G401 (cell line): ENCODE measurements around the gene ADI1. TPM values are rescaled to one million over a fixed set of nuclear protein-coding genes. Genes with fewer than 3 reads are reported as not detected.

Experiments used
- DNase-seq: peaks from one replicate; pipeline ENCODE4 v3.0.0-alpha.2; 2015; ENCODE audit warnings: low spot score
- in situ Hi-C: cut with HindIII; loops from 2 replicates; pipeline ENCODE4 v1.10.0; 2016; ENCODE audit warnings: low sequenced_read_pairs, mixed read lengths
- total RNA-seq: library from RNA; depleted of rRNA; stranded (reverse); fragments of >200 nt; shearing (Covaris generic); gene quantifications from 2 replicates; pipeline ENCODE4 v1.2.3, GENCODE V29; 2014

Gene ADI1
- total RNA-seq, 1 experiment from 2014 or later, result 63.2 TPM

DNA sequence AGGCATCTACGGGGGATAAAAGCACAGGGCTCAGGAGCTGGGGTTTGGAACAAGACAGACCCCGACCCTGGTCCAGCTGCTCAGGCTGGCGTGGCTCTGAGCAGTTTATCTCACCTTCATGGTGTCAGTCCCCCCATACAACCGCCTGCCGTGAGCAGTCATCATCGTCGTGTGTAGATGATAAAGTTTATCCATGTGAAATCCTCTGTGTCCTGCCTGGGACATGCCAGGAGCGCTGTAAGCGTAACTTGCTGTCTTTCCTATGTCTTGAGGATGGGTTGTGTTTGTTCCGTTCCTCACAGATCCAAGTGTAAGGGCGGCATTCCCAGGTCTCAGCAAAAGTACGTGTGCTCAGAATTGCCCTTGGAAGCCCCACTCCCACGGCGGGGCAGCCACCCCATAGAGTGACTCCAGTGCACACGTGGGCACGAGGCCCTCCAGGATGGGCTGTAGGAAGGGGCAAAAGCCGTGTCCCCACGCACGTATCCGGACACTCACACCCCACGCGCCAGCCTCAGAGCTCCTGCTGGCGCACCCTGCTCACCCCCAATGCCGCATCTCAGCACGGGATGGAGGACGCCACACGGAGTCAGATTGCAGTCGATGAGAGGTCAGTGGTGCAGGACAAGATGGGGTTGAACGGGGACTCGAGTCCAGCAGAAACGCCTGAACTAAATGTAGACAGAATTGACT, 50.9 kb downstream of the ADI1 start:
- no peak for DNase-seq
- in situ Hi-C loops, result no loop called here

DNA sequence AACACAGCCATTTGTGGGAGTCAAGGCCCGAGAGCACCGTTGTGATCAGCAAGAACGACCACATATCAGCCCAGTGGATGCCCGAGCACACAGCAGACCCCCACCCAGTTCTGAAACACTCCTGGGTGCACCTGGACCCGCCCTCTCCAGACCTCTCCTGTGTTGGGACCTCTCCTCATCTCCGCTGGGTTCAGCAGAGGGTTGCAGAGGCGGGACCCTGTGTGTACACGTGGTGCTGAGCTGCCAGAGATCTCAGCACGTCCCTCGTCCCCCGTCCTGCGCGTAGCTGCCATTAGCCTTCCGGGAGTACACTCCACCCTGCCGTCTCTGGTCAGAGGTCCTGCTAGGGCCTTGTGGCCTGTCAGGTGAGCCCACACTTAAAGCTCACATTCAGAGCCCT, 51.7 kb downstream of the ADI1 start:
- in situ Hi-C loops, result no loop called here
- no peak for DNase-seq

DNA sequence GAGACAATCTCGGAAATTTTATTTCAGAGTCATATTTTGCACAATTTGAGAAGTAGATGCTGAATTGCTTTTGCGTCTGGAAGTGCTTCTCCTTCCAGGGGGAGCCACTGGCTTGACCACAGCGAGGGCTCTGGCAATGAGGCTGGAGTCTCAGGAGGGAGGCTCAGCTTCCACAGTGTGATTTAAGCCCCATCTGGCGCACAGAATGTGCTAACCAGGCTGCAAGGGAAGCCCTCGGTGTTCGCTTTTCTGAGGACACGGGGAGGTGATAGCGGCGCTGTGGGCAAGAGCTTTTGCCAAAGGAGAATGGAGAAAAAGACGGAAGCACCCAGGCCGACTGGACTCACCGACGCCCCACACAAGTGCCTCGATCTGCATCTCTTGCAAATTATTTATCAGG, 52.4 kb downstream of the ADI1 start:
- in situ Hi-C loops, result no loop called here
- DNase-seq, result peak; percentile 88

DNA sequence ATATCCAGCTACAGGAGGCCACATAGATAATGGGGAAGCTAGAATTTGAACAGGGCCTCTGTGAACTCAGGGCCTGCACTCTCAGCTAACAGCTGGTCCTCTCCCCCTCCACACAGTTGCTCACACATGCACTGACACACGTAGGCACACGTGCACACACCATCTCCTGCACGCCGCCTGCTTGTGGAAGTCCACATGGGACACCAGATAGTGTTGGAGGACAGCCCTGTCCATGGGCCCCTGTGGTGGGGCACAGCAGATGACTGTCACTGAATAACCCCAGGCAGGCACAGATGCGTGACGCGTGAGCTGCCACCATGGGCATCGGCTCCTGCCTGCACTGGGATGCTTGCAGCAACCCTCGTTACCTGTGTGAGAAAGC, 52.9 kb downstream of the ADI1 start:
- in situ Hi-C loops, result no loop called here
- DNase-seq, result no peak

DNA sequence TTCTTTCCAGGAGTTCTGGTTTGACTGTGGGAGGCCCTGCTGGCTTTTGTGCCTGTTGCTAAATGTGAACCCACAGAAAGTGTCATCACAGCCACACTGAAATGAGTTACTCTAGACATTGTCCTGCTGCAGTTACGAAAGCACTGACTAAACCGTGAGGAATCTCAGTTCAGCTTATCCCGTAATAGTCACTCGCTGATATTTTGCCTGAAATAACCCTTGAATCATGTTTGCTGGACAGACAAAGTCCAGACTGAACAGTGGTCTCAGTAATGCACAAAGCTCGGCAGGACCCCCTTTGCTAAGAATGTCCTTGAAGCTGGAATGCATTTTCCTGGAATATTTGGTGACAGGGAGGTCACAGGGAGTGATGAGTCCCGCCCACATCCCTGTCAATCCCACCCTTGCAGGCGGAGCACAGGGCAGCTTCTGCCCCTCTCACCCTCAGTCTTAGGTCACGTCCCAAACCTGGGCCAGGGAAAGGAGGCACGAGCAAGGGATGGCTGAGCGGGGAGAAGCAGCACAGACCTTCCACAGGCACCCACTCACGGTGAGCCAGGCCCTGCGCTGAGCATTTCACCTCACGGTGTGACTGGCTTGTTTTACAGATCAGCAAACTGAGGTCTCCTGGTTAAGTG, 53.4 kb downstream of the ADI1 start:
- in situ Hi-C loops, result no loop called here
- no peak for DNase-seq

DNA sequence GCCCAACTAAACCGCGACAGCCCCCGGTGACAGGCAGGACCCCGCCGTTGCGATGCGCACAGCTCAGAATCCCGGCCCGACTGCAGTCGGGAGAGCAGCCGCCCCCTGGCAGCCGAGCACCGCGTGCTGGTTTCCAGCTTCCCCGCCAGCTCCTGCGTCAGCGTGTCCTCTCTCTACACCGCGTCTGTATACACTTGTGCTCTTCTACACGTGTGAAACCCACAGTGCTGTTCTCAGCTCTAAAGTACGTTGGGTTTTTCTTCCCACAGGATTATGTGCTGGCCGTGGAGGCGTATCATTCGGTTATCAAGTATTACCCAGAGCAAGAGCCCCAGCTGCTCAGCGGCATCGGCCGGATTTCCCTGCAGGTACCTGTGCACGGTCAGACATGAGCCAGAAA, 54.0 kb downstream of the ADI1 start:
- in situ Hi-C loops, result no loop called here
- DNase-seq, result no peak

DNA sequence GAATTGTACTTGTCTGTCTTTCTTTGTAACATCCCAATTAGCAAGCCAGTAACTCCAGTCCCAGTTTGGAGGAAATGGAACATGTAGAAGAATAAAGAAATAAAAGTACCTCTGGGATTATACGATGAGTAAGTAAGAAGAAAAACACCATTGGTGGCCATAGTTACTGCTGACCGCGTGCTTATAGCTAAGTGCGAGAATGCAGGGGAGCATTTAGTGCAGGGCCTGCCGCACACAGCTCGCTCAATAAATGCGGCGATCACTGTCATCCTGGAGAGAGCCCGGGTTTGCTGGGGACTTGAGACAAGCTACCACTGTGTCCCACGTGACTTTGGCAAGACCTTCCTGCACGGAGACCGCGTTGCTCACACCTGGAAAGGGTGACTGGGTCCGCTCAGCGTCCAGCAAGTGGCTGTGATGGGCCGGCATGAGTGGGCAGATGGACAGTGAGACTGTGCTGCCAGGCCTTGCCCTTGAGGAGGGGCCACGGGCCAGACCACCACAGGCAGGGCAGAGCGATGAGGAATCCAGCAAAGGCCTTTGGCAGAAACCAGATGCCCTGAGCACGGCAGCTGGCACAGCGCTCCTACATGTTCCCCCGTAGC, 54.8 kb downstream of the ADI1 start:
- in situ Hi-C loops, result no loop called here
- no peak for DNase-seq

DNA sequence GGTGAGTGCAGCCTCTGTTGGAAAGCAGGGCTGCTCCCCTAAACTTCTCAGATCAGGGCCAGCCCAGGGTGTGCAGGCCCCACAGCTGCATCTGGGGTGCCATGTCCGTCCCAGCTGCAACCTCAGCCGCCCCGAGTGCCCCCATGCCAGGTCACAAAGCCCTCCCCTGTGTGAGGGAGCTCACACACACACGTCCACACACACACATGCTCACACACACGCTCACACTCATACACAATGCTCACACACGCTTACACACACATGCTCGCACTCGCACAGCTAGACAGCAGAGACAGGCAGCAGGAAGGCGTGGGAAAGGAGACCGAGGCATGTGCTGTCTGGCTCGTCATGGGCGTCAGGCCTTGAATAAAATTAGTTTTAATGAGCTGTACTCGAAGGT, 55.4 kb downstream of the ADI1 start:
- no peak for DNase-seq
- in situ Hi-C loops, result no loop called here

DNA sequence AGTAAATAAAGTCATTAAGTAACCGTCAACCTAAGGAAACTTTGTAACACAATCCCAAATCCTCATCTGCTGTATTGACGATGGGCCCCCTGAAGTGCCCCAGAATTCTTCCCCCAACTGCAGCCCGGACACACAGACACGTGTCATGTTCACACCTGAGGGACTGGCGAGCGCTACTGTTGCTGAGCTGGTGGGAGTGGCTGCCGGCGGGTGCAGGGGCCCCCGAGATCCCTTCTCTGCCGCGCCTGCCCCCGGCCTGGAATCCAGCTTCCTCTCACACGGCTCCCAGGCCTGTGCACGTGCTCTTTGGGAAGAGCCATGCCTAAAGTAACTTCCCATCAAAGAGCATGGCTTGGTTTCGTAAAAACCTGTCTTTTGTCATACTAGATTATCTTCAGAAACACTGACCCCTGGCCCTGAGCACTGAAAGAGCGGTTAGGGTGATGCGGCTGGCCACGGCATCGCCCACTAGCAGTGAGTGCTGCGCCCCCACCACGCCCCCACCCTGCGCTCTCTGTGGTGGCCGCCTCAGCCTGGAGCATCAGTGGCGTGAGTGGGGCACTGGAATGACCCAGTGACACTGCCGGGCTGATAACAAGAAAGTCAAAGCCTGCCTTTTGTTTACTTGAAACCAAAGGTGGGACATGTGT, 56.0 kb downstream of the ADI1 start:
- DNase-seq, result no peak
- in situ Hi-C loops, result no loop called here

DNA sequence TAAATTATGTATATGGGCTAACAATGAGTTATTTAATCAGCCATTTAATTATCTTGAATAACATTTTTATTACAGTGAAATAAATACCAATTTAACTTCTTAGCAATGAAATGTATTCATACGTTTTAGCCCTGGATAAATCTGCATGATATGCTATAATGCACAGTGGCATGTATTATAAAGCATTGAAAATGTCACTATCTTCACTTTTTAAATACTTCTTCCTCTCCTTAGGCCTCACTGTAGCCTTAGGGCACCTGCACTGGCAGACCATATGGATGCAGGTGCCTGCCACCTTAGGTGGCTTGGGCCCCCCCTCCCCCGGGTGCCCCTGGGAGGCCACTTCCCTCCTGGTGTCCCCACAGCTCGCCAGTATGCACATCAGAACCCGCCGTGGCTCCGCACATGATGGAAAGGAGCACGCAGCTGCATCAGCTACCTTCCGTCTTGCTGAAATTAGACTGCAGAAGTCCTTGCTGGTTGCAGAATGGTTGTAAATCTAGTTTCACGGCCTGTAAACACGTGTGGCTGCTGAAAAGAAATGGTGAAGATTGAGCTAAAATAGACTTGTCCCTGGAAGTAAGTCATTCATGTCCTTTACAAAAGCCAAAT, 56.7 kb downstream of the ADI1 start:
- no peak for DNase-seq
- in situ Hi-C loops, result no loop called here

DNA sequence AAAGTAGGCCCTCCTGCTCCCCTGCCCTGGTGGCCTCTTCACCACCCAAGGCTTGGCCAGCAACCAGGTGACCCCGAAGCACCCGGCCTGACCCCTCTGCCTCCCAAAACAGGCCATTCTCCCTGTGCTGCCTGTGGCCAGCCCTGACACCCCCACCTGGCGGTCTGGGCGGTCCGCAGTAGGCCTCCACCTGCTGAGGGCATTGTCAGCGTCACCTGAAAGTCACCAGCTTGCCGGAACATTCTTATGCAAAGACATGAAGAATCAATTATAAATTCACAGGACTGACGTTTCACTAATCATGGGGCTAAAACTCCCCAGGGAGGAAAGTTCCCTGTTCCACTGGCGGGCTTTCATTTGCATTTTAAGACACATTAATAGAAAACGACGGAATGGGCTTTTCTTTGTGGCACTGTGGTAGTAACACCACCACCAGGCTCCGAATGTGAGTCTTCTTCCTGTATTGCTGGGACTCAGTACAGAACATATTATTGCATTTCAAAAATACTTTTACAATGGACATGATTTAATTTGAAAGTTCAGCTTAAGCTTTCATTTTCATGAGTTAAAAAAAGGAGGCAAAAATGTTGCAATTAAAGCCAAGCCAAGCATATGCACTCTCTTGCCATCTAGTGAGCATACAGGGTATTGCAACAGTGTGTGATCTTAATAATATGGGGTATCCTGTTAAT, 57.4 kb downstream of the ADI1 start:
- in situ Hi-C loops, result no loop called here
- peak; percentile 80 for DNase-seq

DNA sequence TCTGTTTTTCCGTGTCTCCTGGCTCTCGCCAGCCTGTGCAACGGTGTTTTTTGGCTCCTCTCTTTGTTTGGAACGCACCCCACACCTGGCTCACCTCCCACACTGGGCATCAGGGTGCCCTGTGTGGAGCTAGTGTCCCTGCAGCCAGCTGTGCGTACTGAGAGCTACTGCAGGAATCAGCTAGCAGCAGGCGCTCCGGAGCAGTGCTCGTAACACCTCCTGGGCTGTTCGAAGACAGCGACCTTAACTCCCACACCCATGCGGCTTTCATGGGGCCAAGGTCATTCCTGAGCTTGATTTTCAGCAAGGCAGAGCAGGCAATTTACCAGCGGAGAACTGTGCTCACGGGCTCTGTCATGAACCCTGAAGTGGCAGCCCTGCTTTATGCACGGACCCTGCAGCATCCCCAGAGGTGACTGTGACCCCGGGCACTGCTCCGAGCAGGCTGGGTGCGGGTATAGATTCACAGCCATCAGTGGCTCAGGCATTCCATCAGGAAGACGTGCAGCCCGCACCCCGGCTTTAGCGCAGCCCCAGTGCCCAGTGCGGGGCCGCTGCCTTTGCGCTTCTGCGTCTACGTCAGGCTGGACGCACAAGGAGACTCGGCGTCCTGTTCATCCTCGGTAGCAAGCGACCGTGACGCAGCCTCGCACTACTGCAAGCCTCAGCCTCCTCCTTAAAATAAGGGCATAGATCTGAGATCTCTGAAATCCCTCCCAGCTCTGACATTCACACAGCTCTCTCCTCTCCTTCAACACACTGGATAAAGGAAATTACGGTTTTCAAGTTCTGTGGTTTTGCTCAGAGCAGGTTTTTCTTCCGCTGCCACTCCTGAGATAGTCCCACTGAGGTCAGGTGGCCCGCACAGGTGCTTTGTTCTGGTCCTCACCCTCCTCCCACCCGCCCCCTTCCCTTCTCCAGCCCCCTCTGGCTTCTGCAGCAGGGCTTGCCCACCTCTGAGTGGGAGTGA, 58.2 kb downstream of the ADI1 start:
- DNase-seq, result peak; percentile 45
- in situ Hi-C loops, result no loop called here

DNA sequence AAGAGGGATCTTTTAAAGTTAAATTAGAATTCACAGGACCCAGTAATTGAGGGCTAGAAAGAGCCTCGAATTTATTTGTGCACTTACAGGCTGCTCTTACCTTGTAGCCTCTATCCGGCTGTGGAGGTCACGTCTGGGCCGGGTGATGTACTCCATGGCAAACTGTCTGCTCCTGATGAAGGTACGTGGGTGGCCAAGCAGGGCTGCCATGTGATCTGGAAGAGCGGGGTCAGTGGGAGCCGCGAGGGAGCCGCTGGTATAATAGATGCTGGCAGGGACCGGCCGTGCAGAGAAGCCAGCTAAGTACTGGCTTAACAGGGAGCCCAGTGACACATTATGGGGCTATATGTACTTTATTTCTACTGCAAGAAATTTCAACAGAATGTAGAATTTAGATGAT, 59.2 kb downstream of the ADI1 start:
- peak; percentile 59 for DNase-seq
- in situ Hi-C loops, result no loop called here

DNA sequence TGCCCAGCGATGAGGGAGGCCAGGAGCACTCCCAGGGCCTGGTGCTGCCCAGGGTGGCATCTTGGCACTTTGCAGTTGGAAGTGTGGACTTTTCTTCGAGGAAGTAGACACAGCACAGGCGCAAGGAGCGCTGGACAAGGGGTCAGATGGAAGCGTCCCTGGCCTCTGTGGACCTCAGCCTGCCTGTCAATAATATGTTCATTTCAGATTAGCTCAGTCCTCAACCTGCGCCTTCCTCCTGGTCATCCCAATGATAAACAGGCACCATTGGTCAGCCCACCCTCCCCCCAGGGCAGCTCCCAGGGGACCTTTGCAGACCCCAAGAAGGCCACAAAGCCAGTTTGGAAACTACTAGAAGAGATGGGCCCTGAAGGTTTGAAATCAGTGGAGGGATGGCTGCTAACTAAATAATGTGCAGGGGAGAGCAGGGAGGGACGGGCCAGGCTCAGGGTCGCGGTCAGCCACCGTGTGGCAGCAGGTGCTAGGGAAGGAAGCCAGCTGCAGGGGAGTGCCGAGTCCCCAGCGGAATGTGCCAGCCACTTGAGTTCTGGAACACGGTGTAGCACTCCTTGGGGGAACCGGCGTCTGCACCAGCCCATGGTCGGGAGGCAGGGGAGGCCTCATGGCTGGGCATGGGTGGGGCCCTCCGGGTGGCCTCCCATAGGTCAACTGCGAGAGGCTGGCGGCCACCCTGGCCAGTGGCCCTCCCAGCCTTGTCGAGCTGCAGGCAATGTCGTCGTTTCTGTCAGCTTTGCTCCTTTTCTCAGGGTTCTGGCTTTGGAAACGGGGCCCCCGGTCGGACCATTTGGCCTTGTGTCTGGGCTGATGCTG, 59.9 kb downstream of the ADI1 start:
- DNase-seq, result no peak
- in situ Hi-C loops, result no loop called here

DNA sequence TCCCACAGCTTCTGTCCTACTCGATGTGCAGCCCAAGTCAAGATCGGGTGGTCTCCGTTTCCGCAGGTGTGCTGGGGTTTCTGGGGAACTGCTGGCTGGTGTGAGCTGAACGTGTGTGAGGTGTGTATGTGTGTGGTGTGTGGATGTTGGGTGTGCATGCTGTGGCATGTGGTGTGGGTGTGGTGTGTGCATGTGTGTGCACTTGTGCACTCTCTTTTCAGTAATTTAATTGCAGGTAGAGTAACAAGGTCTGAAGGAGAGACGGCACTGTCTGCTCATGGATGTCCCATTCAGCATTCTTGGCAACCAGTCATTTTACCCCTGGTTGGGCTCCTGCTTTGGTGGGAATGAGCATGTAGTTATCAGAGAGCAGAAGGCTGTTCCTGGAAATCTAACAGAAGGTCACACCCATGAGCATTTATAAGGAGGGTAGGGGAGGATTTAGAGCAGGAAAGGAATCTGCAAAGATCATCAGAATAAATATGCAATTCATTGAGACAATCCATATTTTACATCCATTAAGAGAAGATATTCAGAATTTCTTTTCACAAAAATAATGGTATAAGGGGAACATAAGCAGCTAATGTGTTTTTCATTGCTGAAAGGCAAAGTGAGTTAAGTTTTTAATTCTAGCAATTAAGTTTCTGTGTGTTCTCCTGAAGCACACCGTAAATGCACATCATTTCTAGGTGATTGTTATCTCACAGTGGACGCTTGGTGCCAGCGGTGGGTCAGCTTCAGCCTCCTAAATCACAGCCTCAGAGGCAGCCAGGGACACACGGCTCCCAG, 60.7 kb downstream of the ADI1 start:
- no peak for DNase-seq
- in situ Hi-C loops, result no loop called here

DNA sequence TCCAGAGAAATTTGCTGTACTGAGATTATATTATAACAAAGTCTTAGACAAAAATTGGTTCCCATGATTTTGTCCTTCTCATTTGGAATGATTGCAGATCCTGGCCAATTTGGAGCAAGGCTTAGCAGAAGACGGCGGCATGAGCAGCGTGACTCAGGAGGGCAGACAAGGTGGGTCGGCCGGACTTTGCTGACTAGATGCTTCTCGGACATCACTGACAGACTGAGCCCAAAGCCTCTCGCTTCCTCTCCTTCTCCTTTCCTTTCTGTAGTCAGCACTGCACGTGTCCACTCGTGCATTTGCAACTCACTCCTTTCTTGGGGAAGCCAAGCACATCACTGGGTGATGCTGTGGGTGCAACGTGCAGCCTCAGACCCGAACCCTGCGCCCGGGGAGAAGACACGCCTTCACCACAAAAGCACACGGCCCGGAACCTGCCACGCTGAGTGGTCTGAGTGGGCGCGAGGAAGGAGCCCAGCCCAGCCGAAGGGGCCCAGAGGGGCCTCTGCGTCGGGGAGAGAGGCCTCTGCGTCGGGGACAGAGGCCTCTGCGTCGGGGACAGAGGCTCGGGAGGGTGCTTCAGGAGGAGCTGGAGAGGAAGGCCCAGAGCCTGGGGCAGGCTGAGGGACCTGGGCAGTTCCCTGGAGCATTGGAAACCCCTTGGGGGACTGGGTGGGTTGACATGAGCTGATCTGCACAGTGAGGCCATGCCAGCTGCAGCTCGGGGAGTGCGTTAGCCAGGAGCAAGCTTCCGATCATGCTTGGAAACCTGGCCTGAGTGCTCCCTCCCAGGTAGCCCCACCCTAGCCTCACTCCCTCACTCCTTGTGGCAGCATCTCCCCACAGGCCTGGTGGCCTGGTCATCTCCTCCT, 61.6 kb downstream of the ADI1 start:
- no peak for DNase-seq
- in situ Hi-C loops, result no loop called here
